ENCODE data around the gene GALNT10.

DNA sequence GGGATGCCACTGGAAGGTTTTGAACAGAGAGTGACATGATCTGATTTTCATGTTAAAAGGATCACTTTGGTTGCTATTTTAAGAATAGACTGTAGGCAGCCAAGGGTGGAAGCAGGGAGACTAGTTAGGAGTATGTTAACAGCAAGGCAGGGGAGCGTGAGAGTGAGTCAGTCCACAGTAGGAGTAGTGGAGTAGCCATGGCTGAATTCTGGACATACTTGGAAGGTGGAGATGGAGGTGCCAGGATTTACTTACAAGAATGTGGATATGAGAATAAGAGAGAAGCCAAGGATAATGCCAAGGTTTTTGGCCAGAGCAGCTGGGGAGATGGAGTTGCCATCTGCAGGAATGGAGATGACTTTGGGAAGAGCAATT lies 118.8 kb downstream of the GALNT10 start:
- no peak for TF ChIP-seq L3MBTL2 (conservative IDR thresholded peaks at IDR 0.05)
- no peak for TF ChIP-seq SP1 (IDR thresholded peaks at IDR 0.05)
- TF ChIP-seq FOXM1 (IDR thresholded peaks at IDR 0.05; ENCODE audit: borderline replicate concordance) = no peak
- no peak for TF ChIP-seq FOXK2 (IDR thresholded peaks at IDR 0.05)
- TF ChIP-seq, protein P1, sequence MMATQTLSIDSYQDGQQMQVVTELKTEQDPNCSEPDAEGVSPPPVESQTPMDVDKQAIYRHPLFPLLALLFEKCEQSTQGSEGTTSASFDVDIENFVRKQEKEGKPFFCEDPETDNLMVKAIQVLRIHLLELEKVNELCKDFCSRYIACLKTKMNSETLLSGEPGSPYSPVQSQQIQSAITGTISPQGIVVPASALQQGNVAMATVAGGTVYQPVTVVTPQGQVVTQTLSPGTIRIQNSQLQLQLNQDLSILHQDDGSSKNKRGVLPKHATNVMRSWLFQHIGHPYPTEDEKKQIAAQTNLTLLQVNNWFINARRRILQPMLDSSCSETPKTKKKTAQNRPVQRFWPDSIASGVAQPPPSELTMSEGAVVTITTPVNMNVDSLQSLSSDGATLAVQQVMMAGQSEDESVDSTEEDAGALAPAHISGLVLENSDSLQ (IDR thresholded peaks at IDR 0.05) = no peak
- no peak for TF ChIP-seq SUZ12 (IDR thresholded peaks at IDR 0.05)
- no peak for TF ChIP-seq NFRKB (IDR thresholded peaks at IDR 0.05)
- no peak for TF ChIP-seq HDGF (IDR thresholded peaks at IDR 0.05; ENCODE audit: borderline replicate concordance)
- no peak for TF ChIP-seq ELF4 (IDR thresholded peaks at IDR 0.05)
